ENCODE data around the gene CCNC.

Gene CCNC

DNA sequence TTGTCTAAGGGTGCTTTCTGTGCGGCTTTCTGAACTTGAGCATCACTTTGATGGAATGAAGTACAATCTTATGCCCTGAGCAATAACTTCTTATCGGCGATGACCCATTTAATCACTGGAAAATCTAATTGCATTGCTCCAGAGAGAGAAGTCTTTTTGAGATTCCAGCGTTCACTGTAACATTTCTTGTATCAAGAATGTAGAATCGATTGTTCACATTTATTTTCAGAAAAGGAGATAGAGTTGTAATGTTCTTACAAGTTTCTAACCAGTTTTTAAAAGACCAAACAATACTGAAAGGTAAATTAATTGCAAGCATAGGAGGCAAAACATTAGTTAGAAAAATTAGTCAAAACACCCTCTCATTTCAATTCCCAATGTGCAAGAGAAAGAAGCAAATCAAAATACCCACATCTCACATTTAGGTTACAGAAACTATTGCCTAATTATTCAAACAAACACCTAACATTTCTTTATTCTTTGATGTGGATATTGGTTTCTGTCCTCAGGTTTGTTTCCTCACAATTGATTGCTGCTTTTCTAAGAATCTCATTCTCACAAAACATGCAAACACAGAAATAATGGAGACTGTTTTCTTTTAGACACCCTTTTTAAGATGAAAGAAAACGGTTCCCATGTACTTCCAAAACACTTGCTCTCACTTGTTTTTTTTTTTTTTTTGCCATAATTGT, 23.4 kb upstream of the CCNC start:
- Histone ChIP-seq H3K27me3 (ENCODE audit: control insufficient read depth, insufficient read depth, low read length) (peaks cover 100% of the 10 kb centered on the region), H3K36me3 (ENCODE audit: control insufficient read depth, insufficient read depth, low read length) (no peaks in the 10 kb centered on the region), H3K9ac (ENCODE audit: low read depth, low read length) (no peak overlapping the region), H3K4me1 (ENCODE audit: control insufficient read depth, insufficient read depth, low read length) (no peaks in the 10 kb centered on the region), H3K9me3 (ENCODE audit: control insufficient read depth, insufficient read depth, low read length) (no peaks in the 10 kb centered on the region), H3K4me3 (ENCODE audit: low read depth, low read length) (no peak overlapping the region)

DNA sequence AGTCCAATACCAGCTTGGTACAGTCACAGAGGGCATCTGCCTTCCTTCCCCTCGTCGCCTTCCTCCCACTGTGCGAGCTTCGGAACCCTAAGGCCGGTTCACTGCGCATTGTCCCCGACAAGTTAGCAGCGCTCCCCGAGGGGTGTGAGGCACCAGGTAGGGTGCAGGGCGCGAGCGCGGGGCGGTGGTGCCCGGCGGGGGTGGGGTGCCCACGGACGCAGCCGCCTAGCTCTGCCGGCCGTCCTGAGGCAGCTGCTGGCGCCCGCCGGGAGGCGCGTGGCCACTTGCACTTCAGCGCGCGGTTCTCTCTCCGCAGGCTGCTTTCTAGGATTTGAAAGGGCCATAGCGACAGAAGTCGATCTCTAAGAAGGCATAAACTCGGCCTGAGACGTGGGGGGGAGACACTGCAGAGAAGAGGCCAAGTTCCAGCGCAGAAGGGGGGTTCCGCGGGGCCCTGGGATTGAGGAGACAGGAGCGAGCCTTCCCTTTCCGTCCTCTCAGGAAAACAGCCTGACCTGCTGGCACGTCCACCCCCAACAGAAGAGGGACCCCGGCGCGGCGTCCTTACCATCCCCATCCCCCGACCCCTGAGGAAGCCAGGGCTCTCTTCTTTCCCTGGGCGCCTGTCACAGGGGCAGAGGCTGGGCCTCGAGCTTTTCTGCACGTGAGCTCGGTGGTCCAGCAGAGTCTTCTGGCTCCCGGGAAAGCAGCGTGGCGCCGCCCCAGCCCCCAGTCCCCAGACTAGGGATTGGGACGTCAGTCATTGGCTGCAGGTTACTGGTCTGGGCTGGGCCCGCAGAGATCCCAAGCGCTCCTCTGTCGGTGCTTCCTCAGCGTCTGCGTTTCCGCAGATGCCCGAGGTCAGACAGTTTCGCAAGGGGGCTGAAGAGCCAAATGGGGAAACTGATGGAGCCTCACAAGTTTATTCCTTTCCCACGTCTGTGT, 22.5 kb upstream of the CCNC start:
- Histone ChIP-seq H3K36me3 (ENCODE audit: control insufficient read depth, insufficient read depth, low read length) (no peaks in the 10 kb centered on the region), H3K9ac (ENCODE audit: low read depth, low read length) (no peak overlapping the region), H3K4me1 (ENCODE audit: control insufficient read depth, insufficient read depth, low read length) (no peaks in the 10 kb centered on the region), H3K9me3 (ENCODE audit: control insufficient read depth, insufficient read depth, low read length) (no peaks in the 10 kb centered on the region), H3K27me3 (ENCODE audit: control insufficient read depth, insufficient read depth, low read length) (peaks cover 100% of the 10 kb centered on the region), H3K4me3 (ENCODE audit: low read depth, low read length) (peak overlapping the region; percentile 42)

DNA sequence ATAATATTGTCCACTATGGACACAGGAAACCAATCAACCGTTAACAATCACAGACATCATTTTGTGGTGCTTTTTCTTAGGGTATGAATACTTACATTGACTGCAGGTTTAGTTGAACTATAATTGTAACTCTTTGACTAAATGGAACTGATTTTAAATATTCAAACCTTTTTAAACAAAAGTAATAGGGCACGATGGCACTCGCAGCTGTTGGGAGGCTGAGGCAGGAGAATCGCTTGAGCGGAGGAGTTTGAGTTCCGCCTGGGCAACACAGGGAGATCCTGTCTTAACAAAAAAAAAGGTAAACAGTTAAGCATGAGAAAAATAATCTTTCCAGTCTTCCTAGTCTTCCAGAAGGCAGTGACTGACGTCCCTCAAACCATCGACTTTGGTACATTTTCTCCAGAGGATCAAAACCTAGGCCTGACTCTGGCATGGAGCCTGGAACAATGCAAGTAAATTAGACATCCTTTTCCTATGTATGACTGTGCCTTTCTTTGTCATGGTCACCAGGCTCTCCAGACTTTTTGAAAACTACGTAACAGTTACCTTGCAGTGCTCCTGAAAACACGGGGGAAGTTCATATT, 21.5 kb upstream of the CCNC start:
- Histone ChIP-seq H3K9ac (ENCODE audit: low read depth, low read length) (no peak overlapping the region), H3K36me3 (ENCODE audit: control insufficient read depth, insufficient read depth, low read length) (no peaks in the 10 kb centered on the region), H3K4me1 (ENCODE audit: control insufficient read depth, insufficient read depth, low read length) (no peaks in the 10 kb centered on the region), H3K27me3 (ENCODE audit: control insufficient read depth, insufficient read depth, low read length) (peaks cover 100% of the 10 kb centered on the region), H3K9me3 (ENCODE audit: control insufficient read depth, insufficient read depth, low read length) (no peaks in the 10 kb centered on the region), H3K4me3 (ENCODE audit: low read depth, low read length) (no peak overlapping the region)

DNA sequence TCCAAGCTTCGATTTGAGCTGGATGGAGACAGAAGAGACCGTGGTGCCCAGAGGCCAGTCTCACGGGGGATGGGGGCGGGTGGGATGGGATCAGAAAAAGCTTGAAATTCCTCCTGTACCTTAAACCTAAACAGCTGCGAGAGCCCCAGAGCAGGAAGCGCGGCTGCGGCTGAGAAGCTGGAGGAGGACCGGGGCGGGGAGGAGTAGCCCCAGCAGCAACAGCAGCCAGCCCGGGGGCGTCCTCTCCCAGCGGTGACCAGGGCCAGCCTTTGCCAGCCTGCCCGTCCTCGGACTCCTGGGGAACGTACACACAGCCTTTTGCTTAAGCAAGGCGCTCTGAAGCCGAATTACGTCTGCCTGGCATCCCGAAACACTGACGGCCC, 20.8 kb upstream of the CCNC start:
- no peak overlapping the region for H3K9ac ChIP-seq (ENCODE audit: low read depth, low read length)
- H3K4me3 ChIP-seq (ENCODE audit: low read depth, low read length): peak overlapping the region; percentile 48
- no peaks in the 10 kb centered on the region for H3K9me3 ChIP-seq (ENCODE audit: control insufficient read depth, insufficient read depth, low read length)
- peaks cover 100% of the 10 kb centered on the region for H3K27me3 ChIP-seq (ENCODE audit: control insufficient read depth, insufficient read depth, low read length)
- H3K4me1 ChIP-seq (ENCODE audit: control insufficient read depth, insufficient read depth, low read length): no peaks in the 10 kb centered on the region
- no peaks in the 10 kb centered on the region for H3K36me3 ChIP-seq (ENCODE audit: control insufficient read depth, insufficient read depth, low read length)

DNA sequence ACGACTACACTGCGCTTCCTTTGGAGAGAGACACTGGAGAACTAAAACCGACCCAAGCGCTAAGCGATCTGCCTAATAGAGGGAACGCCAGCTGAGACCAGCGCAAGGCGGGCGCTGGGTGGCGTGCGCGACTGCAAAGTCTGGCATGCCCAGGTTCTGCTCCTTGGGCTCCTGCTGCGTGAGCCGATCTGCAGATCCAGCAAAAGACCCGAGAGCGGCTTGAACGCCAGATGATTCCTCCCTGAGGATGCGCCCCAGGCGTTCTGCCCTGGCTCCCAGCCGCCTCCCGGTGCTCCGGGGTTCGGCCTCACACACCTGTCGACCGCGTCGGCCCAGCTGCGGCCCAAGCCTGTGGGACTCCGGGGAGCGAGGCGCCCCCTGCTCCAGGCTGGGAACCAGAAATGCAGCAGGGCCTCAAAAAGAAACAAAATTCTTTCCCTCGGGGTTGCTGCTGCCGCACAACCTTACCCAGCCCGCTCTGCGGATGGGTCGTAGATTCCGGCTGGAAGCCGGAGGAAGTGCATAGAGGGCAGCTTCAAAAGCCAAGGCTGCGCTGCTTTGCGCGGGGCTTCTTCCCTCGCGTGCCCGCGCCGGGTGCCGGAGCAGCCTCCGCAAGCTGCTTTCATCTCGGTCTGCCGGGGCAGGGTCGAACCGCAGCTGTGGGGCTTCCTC, 20.3 kb upstream of the CCNC start:
- Histone ChIP-seq H3K9me3 (ENCODE audit: control insufficient read depth, insufficient read depth, low read length) (no peaks in the 10 kb centered on the region), H3K4me3 (ENCODE audit: low read depth, low read length) (peak overlapping the region; percentile 48), H3K4me1 (ENCODE audit: control insufficient read depth, insufficient read depth, low read length) (no peaks in the 10 kb centered on the region), H3K27me3 (ENCODE audit: control insufficient read depth, insufficient read depth, low read length) (peaks cover 97% of the 10 kb centered on the region), H3K36me3 (ENCODE audit: control insufficient read depth, insufficient read depth, low read length) (no peaks in the 10 kb centered on the region), H3K9ac (ENCODE audit: low read depth, low read length) (no peak overlapping the region)

DNA sequence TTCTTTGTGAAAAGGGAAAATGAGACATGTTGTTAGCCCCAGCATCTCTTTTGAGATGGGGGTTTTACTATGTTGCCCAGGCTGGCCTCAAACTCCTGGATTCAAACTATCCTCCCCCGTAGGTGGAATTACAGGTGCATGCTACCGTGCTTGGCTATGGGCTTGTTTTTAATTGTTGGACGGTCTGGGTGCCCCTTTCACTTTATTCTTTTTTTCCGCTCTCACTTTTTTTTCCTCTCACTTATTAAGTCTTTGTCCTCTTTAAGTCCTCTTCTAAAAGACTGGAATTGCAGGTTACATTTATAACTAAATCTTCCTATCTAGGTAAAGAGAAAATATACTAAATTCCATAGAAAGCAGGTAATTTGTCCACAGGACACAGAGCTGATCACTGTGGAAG, 19.3 kb upstream of the CCNC start:
- Histone ChIP-seq H3K9ac (ENCODE audit: low read depth, low read length) (no peak overlapping the region), H3K4me3 (ENCODE audit: low read depth, low read length) (no peak overlapping the region), H3K36me3 (ENCODE audit: control insufficient read depth, insufficient read depth, low read length) (no peaks in the 10 kb centered on the region), H3K27me3 (ENCODE audit: control insufficient read depth, insufficient read depth, low read length) (peaks cover 95% of the 10 kb centered on the region), H3K4me1 (ENCODE audit: control insufficient read depth, insufficient read depth, low read length) (no peaks in the 10 kb centered on the region), H3K9me3 (ENCODE audit: control insufficient read depth, insufficient read depth, low read length) (no peaks in the 10 kb centered on the region)

DNA sequence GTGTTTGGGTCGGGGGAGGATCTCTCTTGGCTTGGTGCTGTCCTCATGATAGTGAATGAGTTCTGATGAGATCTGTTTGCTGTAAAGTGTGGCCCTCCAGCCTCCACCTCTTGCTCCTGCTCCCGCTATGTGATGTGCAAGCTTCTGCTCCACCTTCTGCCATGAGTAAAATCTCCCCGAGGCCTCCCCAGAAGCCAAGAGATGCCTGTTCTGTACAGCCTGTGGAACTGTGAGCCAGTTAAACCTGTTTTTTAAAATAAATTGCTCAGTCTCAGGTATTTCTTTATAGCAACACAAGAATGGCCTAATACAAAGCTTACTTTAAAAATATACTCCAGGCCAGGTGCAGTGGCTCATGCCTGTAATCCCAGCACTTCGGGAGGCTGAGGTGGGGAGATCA, 11.3 kb upstream of the CCNC start:
- Histone ChIP-seq H3K9me3 (ENCODE audit: control insufficient read depth, insufficient read depth, low read length) (no peaks in the 10 kb centered on the region), H3K9ac (ENCODE audit: low read depth, low read length) (no peak overlapping the region), H3K36me3 (ENCODE audit: control insufficient read depth, insufficient read depth, low read length) (no peaks in the 10 kb centered on the region), H3K27me3 (ENCODE audit: control insufficient read depth, insufficient read depth, low read length) (peaks cover 38% of the 10 kb centered on the region), H3K4me3 (ENCODE audit: low read depth, low read length) (no peak overlapping the region), H3K4me1 (ENCODE audit: control insufficient read depth, insufficient read depth, low read length) (no peaks in the 10 kb centered on the region)

DNA sequence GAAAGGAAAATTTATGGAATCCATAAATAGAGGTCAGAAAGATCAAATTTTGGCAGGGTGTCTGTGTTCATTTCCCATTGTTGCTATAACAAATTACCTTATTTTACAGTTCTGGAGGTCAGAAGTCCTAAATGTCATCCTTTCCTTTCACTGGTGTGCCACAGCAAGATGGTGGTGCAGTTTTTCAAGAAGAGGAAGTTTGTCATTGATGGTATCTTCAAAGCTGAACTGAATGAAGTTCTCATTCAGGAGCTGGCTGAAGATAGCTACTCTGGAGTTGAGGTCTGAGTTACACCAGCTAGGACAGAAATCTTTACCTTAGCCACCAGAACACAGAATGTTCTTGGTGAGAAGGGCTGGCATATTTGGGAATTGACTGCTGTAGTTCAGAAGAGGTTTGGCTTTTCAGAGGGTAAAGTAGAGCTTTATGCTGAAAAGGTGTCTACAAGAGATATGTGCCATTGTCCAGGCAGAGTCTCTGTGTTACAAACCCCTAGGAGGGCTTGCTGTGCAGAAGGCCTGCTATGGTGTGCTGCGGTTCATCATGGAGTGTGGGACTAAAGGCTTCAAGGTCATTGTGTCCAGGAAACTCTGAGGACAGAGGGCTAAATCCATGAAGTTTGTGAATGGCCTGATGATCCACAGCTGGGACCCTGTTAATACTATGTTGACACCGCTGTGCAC, 7.2 kb upstream of the CCNC start:
- no peaks in the 10 kb centered on the region for H3K9me3 ChIP-seq (ENCODE audit: control insufficient read depth, insufficient read depth, low read length)
- peaks cover 18% of the 10 kb centered on the region for H3K27me3 ChIP-seq (ENCODE audit: control insufficient read depth, insufficient read depth, low read length)
- H3K4me1 ChIP-seq (ENCODE audit: control insufficient read depth, insufficient read depth, low read length): no peaks in the 10 kb centered on the region
- no peak overlapping the region for H3K9ac ChIP-seq (ENCODE audit: low read depth, low read length)
- no peak overlapping the region for H3K4me3 ChIP-seq (ENCODE audit: low read depth, low read length)
- no peaks in the 10 kb centered on the region for H3K36me3 ChIP-seq (ENCODE audit: control insufficient read depth, insufficient read depth, low read length)

DNA sequence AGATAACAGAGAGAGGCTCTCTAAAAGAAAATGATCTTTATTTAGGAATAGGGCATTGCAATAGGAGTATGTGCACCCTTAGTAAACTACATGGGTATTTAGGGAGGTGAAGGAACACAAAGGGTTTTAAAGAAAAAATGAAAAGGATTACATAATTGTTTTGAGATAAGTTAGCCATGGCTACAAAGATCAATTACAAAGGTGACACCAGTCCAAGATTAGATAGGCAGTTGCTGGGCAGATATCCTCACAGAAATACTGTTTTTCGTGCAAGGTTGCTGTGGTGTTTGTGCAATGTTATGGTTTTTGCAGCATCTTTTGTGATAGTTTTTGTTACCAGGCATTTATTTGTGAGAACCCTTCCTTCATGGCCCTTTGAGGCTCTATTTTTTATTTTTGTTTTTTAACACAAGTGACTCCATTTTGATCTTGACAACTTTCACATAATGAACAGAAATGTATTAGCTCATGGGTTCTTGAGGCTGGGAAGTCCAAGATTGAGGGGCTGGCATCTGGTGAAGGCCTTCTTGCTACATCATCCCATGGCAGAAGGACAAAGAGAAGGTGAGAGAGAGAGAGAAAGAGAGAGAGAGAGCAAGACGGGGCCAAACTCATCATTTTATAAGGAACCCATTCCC, 5.6 kb upstream of the CCNC start:
- H3K27me3 ChIP-seq (ENCODE audit: control insufficient read depth, insufficient read depth, low read length): peaks cover 15% of the 10 kb centered on the region
- H3K9me3 ChIP-seq (ENCODE audit: control insufficient read depth, insufficient read depth, low read length): no peaks in the 10 kb centered on the region
- H3K36me3 ChIP-seq (ENCODE audit: control insufficient read depth, insufficient read depth, low read length): no peaks in the 10 kb centered on the region
- H3K4me1 ChIP-seq (ENCODE audit: control insufficient read depth, insufficient read depth, low read length): no peaks in the 10 kb centered on the region
- H3K9ac ChIP-seq (ENCODE audit: low read depth, low read length): no peak overlapping the region
- no peak overlapping the region for H3K4me3 ChIP-seq (ENCODE audit: low read depth, low read length)

DNA sequence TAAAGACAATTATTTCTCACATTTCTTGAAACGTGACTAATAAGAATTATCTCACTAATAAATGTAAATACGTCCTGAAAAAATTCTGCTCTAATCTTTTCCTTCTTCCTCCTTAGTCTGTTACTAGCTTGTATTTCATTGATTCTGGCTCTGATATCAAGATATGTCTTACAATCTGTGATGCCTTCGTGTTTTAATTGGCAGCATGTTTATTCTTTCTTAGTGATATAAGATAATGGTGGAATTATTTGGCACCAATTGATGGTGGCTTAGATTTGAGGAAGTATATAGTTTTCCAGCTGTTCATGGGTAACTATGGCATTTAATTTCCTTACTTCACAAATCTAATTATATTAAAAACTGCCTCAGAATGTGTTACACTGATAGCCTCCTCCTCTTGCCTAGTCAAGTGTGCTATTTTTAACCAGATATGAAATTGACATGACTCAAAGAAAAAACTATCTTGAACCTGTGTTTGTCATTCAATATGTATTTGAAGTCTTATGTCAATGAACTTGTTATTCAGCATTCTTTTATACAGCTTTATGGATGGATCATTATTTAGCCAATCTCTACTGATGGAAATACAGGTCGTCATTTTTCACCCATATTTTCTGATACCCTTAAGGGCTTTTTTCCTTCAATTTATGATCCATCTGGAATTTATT, 5.3 kb downstream of the CCNC start:
- Histone ChIP-seq H3K4me1 (ENCODE audit: control insufficient read depth, insufficient read depth, low read length) (peaks cover 4% of the 10 kb centered on the region), H3K9me3 (ENCODE audit: control insufficient read depth, insufficient read depth, low read length) (no peaks in the 10 kb centered on the region), H3K36me3 (ENCODE audit: control insufficient read depth, insufficient read depth, low read length) (peaks cover 12% of the 10 kb centered on the region), H3K27me3 (ENCODE audit: control insufficient read depth, insufficient read depth, low read length) (no peaks in the 10 kb centered on the region), H3K9ac (ENCODE audit: low read depth, low read length) (no peak overlapping the region), H3K4me3 (ENCODE audit: low read depth, low read length) (no peak overlapping the region)
